Glomerular visceral epithelial cell (primary cell): Measurements from ENCODE around the gene ANKRD6.

Experiments
- DNase-seq: peaks from one replicate; pipeline ENCODE4 v3.0.0-alpha.2; 2016; ENCODE audit errors: extremely low spot score

Gene ANKRD6

DNA sequence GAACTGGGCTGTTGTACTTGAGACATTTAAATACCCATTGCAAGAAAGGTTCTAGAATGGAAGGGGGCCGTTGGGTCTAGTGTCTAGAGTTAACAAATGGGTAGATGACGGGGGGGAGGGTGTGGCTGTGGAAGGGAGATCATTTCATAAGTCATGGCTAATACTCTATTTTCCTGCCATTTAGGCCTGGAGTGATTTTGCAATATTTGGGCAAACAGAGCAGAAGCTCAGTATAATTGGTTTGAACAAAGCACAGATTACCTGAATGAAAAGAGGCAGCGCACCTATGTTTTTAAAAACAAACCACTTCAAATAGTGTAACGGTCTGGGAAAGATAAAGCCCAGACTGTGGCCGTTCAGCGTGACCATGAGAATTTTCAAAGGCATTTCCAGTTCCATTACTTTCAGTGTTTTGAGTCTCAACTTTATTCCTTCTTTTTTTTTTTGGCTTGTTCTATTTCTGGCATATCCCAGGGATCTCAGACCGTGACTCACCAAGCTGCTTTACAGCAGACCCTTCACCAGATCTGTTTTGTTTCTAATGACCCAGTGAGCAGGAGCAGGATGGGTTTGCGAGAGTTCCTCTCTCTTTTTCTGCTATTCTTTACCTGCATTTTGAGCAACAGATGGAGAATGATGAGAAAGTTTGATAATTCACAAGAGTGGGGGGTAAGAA, 131.9 kb downstream of the ANKRD6 start:
- no peak for DNase-seq

GRCh38 chr6:89566008-89566800, 133.3 kb downstream of the ANKRD6 start:
- DNase-seq: no peak

DNA sequence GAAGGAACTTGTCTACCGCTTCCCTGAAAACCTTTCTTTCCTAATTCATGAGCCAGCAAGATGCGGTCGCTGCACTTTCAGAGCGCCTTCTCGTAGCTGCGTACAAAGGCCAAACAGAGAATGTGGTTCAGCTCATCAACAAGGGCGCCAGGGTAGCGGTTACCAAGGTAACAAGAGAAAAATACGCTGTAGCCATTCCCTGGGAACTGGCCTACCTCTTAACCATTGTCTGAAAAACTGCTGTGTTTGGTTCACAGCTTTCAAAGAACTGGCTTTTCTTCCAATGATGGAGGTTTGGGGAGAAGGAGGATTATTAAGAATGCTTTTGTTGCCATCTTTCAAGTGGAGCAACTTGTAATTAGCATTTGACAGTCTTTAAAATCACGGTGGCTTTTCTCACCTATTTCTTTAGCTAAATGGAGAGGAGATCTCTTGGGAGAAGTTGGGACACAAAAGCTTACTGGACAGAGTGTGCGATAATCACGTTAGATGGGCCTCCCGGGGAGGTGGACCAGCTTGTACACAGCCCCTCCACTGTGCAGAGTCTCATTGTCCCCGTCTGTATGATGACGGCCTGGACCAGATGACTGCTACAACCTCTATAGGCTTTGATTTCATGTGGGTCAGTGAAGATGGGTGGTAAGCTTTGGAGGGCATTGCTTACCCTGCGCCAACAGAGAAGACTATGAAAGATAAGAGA, 134.1 kb downstream of the ANKRD6 start:
- no peak for DNase-seq

- no peak for DNase-seq
Measured at GRCh38 chr6:89567630-89568390, 134.9 kb downstream of the ANKRD6 start.

- DNase-seq: no peak
Measured at GRCh38 chr6:89574910-89575561, 142.1 kb downstream of the ANKRD6 start.

DNA sequence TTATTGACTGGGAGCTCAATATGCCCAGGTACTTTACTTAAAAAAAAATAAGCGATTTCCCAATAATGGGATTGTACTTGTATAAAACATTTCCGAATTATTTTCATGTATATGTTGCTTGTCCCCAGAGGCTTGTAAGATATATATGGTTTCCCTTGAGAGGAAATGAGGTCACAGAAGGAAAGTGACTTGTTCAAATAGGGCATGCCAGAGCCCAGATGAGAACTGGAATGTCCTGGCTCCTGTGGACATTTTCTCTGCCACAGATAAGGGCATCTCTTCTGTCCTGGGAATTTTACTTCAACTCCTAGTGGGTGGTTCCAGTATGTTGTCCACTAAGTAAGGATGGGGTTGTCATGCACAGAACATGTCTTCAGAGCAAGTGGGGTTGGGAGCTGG, 142.6 kb downstream of the ANKRD6 start:
- no peak for DNase-seq

- DNase-seq: no peak
Measured at GRCh38 chr6:89580997-89581666, 148.2 kb downstream of the ANKRD6 start.

DNA sequence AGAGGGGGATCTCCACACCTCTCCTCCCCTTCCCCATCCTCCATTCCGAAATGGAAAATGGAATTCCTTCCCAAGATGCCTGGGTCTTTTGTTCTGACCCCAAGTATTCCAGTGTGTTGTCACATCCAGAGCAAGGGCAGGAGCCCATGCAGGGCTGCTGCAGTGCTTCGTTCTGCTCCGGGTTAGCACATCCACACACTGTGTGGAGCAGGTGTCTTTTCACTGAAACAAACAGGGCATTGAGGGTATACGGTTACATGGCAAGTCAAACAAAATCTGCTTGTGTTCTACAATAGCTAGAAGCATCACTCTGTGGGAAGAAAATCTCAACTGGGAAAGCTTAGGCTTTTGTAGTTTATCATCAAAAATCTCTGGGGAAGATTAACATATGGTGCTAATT, 148.7 kb downstream of the ANKRD6 start:
- no peak for DNase-seq

DNA sequence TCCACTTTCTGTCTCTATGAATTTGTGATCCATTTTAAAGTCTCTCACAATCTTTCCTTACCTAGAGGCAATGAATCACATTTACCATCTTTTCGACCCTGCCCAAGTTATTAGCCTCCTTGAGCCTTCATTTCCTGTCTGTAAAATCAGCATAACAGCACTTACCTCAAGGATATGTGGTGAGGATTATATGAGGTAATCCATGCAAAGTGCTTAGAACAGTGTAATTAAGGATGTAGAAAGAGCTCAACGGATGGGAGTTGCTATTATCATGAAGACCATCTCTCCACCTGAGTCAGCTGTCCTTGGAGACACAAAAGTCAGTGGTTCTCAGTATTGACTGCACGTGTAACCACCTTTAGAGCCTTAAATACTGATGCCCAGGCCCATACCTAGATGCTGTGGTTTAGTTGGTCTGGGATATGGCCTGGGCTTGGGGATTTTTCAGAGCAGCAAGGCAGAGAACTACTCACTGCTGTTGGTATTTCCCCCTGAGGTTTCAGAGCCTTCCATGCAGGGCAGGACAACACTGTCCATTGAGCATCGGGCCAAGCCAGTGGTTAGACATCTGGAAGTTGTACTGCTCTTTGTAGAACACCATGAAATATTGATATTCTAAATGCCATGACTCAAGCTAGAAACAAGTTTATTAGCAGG, 149.8 kb downstream of the ANKRD6 start:
- DNase-seq: no peak

DNA sequence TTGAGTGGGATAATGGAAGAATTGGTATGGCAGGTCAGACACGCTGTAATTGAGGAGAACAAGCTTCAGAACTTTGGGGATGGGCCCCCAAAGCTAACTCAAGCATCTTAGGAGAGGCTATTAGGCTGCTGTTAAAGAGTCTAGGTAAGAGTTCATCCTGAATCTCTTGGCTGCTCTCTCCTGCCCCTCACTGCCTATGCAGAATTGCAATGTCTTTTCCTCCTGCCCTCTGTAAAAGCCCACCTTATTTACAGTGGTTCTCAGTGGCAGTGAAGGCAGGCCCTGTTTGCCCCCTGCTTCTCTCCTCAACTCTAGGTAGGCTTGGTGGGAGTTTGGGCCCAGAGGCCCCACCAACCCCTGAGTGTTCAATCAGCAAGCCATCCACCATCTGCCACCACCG, 150.6 kb downstream of the ANKRD6 start:
- DNase-seq: no peak

- no peak for DNase-seq
Measured at GRCh38 chr6:89584539-89584938, 151.6 kb downstream of the ANKRD6 start.

DNA sequence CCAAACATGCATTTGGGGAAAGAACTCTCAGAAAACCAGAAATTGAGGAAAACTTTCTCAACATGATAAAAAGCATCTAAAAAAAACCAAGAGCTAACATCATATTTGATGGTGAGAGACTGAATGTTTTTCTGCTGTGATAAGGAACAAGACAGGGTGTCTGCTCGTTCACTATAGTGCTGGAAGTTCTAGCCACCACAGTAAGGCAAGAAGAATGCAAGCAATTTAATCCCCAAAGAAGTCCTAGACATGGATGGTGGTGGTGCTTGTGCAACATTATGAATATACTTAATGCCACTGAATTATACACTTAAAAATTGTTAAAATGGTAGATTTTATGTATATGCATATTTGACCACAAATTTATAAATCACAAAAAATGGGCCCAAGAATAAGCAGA, 152.2 kb downstream of the ANKRD6 start:
- DNase-seq: no peak

DNA sequence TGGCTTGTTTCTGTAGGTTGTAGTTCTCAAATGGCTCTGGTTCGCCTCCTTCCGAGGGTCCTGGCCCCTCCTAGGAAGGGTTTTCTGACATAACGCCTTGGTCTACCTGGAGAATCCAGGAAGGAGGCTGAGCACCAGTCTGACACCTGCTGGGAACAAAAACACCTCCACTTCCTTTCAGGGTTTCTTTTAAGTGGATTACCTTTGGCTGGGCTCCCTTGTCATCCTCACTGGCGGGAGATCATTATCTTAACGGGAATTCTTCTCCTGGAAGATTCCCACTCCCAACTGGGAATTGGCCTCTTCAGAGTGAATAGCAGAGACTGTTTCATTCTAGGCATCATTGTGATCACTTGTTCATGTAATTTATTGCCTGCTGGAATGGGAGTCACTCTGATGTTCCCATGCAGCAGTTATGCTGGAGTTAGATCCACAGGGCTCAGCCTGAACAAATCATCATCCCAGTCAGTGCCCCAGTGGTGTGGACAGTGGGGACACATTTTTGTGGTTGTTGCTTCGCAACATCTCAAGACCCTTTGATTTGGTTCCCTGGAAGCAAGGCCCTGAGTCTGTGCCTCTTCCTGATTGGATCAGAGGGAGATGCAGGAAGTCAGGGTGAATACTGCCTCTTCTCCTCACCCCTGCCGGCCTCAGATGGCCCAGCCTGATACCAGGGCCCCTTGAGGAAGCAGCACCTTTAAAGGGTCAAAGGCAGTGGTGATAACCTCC, 156.5 kb downstream of the ANKRD6 start:
- no peak for DNase-seq

GRCh38 chr6:89590133-89590532, 157.2 kb downstream of the ANKRD6 start:
- no peak for DNase-seq

DNA sequence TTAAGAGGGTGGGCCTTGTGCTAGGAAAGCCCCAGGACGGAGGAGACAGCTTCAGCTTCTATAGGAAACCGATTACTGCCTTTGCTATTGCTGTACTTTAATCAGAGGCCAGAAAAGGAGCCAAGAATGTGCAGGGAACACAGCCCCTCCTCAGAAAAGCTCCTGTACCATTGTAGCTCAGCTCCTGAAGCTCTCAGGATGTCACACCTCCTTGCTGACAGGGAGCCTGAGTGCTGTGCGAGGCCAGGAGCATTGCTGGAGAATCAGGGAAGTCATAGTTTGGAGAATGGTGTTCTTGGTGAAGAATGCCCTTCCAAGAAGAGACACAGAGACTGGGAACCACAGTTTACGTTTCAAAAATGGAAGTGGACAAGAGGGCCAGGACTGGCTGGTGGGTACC, 158.8 kb downstream of the ANKRD6 start:
- no peak for DNase-seq

DNA sequence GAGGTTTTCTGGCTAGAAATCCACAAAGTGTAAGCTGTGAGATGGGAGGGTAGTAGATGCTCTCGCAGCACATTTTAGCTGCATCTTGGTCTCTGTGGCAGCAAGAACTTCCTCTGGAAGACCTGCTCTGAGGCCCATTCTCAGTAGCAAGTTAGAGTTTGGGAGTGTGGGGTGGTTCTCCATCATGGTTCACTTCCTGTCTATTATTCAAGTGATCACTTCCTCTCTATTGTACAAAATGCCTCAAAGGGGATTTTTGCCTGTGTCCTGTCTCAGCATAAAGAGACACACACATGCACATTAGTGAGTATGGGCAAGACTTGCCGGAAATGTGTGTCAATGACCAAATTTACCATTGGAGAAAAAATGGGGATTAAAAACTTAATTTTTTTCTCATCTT, 163.1 kb downstream of the ANKRD6 start:
- DNase-seq: no peak

DNA sequence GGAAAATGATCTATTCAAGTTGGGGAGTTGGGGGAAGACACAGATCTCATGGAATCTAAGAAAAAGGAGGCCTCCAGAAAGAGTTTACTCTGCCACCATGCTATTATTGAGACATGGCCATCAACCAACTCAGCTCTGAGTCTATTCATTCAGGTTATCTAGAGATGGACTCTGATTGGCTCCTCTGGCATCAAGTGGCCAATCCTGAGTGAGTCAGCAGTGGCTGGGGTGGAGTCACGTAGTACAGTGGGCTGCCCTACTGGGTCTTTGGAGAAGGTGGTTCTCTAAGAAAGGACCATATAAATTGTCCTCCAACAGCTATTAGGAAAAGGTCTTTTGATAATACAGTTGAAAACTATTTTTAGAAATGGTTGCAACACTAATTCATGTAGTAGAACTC, 163.5 kb downstream of the ANKRD6 start:
- no peak for DNase-seq

GRCh38 chr6:89597372-89597771, 164.4 kb downstream of the ANKRD6 start:
- DNase-seq: no peak

GRCh38 chr6:89597988-89598387, 165.0 kb downstream of the ANKRD6 start:
- peak; percentile 58 for DNase-seq

- DNase-seq: no peak
Measured at GRCh38 chr6:89599727-89600126, 166.8 kb downstream of the ANKRD6 start.
